A673 (cell line): ENCODE data around the gene ADCY5. TPM values are rescaled to one million over a fixed set of nuclear protein-coding genes. Genes with fewer than 3 reads are reported as not detected.

Source experiments
- BruUV-seq: library from RNA; stranded (reverse); fragments of 400-500 nt; replicated peaks from 2 replicates; lab custom pipeline; 2021; lab: Mats Ljungman, UMichigan
- CTCF ChIA-PET: fragments of 300-600 bp; sonication (Branson Sonifier 250); formaldehyde crosslinking; loops from one replicate; lab custom pipeline; 2022; ENCODE audit warnings: antibody characterized with exemption; lab: Charles Lee
- POLR2A ChIA-PET: fragments of 300-600 bp; sonication (Branson Sonifier 250); formaldehyde crosslinking; loops from one replicate; lab custom pipeline; 2022; ENCODE audit warnings: antibody characterized with exemption; ENCODE audit not compliant: low non-redundant PET; lab: Charles Lee
- DNase-seq: peaks from one replicate; pipeline ENCODE4 v3.0.0-alpha.2; 2015; ENCODE audit warnings: low spot score
- H3K27ac ChIP-seq: fragments of 200-600 bp; sonication (generic); 2 replicates; pipeline ENCODE4 v1.5.1; 2016; ENCODE audit warnings: mixed run types, low read depth, mild to moderate bottlenecking, mixed read lengths, antibody characterized with exemption, low read length; ENCODE audit not compliant: poor library complexity, severe bottlenecking
- H3K27me3 ChIP-seq: fragments of 200-600 bp; sonication (generic); replicated peaks from 2 replicates; pipeline ENCODE4 v1.6.1; 2017; ENCODE audit warnings: mixed run types, low read depth, mild to moderate bottlenecking, mixed read lengths, antibody characterized with exemption, low read length; ENCODE audit not compliant: insufficient read depth, poor library complexity
- H3K36me3 ChIP-seq: fragments of 200-600 bp; sonication (generic); 2 replicates; pipeline ENCODE4 v1.6.1; 2016; ENCODE audit warnings: mixed run types, mild to moderate bottlenecking, mixed read lengths, antibody characterized with exemption, low read length; ENCODE audit not compliant: insufficient read depth, poor library complexity, severe bottlenecking
- H3K4me1 ChIP-seq: fragments of 200-600 bp; sonication (generic); 2 replicates; pipeline ENCODE4 v1.6.1; 2017; ENCODE audit warnings: mixed run types, mild to moderate bottlenecking, mixed read lengths, antibody characterized with exemption, low read length; ENCODE audit not compliant: insufficient read depth, poor library complexity, severe bottlenecking
- H3K4me3 ChIP-seq: fragments of 200-600 bp; sonication (generic); 2 replicates; pipeline ENCODE4 v1.5.1; 2016; ENCODE audit warnings: low read depth, mixed run types, mild to moderate bottlenecking, mixed read lengths, low read length; ENCODE audit not compliant: poor library complexity, severe bottlenecking
- H3K9me3 ChIP-seq: fragments of 200-600 bp; sonication (generic); 2 replicates; pipeline ENCODE4 v1.6.1; 2016; ENCODE audit warnings: mixed run types, low read depth, mild to moderate bottlenecking, mixed read lengths, antibody characterized with exemption, low read length; ENCODE audit not compliant: poor library complexity, severe bottlenecking
- EZH2 ChIP-seq: fragments of 200-600 bp; sonication (generic); IDR thresholded peaks from 2 replicates; pipeline ENCODE4 v1.6.1; 2017; ENCODE audit warnings: borderline replicate concordance, low read depth, mild to moderate bottlenecking, mixed read lengths, antibody characterized with exemption, low read length; ENCODE audit not compliant: poor library complexity, severe bottlenecking
- intact Hi-C: fragments of 100-400 bp; cut with micrococcal nuclease; formaldehyde crosslinking; loops from one replicate; pipeline ENCODE4 v1.10.0; 2022; ENCODE audit not compliant: unreplicated experiment
- total RNA-seq: library from RNA; stranded (reverse); gene quantifications from 2 replicates; pipeline ENCODE4 v1.2.3, GENCODE V29; 2021
- TF ChIP-seq, protein P1 (sequence below): fragments of 300-800, 200-600 bp; sonication (generic); conservative IDR thresholded peaks from 2 replicates; pipeline ENCODE4 v1.5.1; 2017; ENCODE audit warnings: low read depth, mild to moderate bottlenecking, antibody characterized with exemption, low read length, moderate library complexity, mixed read lengths

The ADCY5 gene
- total RNA-seq, 1 experiment from 2014 or later: 0.21 TPM

DNA sequence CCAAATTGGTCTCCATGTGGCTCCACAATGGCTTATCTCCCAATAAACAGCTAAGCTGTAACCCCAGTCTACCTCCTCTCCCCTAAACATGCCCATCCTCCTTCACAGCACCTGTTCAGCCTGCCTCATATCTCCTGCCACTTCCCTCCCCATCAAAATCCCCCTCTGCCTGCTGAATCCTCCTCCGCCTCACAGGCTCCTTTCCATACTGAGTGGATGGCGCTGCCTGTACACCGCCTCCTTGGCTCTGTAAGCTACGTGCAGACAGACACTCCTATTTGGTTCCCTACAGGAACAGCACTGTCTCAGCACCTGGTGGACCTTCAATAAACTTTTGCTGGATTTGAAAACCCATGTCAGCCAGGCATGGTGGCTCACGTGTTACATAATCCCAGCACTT, 53.7 kb downstream of the ADCY5 start:
- intact Hi-C loops: no loop called here
- CTCF ChIA-PET: no interaction called here
- Histone ChIP-seq H3K27ac (no peak overlapping the region), H3K27me3 (peaks cover 26% of the 10 kb centered on the region), H3K4me3 (no peak overlapping the region), H3K4me1 (no peaks in the 10 kb centered on the region), H3K9me3 (no peaks in the 10 kb centered on the region), H3K36me3 (no peaks in the 10 kb centered on the region)
- TF ChIP-seq, protein P1, sequence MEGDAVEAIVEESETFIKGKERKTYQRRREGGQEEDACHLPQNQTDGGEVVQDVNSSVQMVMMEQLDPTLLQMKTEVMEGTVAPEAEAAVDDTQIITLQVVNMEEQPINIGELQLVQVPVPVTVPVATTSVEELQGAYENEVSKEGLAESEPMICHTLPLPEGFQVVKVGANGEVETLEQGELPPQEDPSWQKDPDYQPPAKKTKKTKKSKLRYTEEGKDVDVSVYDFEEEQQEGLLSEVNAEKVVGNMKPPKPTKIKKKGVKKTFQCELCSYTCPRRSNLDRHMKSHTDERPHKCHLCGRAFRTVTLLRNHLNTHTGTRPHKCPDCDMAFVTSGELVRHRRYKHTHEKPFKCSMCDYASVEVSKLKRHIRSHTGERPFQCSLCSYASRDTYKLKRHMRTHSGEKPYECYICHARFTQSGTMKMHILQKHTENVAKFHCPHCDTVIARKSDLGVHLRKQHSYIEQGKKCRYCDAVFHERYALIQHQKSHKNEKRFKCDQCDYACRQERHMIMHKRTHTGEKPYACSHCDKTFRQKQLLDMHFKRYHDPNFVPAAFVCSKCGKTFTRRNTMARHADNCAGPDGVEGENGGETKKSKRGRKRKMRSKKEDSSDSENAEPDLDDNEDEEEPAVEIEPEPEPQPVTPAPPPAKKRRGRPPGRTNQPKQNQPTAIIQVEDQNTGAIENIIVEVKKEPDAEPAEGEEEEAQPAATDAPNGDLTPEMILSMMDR: no peak
- no peak for DNase-seq
- no TSS peak for BruUV-seq
- POLR2A ChIA-PET: no interaction called here

DNA sequence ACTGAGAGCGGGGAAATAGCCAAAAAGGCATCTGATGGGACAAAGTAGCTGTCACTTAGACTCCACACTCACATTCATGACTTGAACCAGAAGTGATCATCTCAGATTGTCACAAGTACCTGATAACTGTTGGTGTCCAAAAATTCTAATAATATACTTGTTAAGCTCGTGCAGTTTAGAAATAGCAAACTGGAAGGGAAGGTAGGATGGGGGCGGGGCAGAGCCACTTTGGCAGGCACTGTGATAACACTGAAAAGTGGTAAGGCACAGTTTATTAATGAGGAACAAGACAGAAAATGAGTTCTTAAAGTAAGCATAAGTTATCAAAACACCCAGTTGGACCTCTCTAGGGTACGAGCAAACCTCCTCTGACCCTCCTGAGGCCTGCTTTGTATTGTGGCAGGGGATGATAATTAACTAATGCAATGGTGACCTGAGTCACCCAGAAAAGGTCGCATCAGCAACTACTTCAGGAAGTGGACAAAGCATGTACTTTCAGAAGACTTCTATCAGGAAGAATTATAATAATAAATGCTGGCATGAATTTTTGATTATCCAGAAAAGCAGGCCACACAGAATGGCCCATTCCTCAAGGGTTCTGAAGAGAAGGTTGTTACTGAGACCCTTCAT, 54.4 kb downstream of the ADCY5 start:
- ChIA-PET POLR2A (no interaction called here), CTCF (no interaction called here)
- Histone ChIP-seq H3K4me1 (no peaks in the 10 kb centered on the region), H3K36me3 (no peaks in the 10 kb centered on the region), H3K9me3 (no peaks in the 10 kb centered on the region), H3K4me3 (no peak overlapping the region), H3K27ac (no peak overlapping the region), H3K27me3 (peaks cover 19% of the 10 kb centered on the region)
- TF ChIP-seq, protein P1: no peak
- no peak for TF ChIP-seq EZH2
- intact Hi-C loops: no loop called here
- no TSS peak for BruUV-seq
- no peak for DNase-seq

DNA sequence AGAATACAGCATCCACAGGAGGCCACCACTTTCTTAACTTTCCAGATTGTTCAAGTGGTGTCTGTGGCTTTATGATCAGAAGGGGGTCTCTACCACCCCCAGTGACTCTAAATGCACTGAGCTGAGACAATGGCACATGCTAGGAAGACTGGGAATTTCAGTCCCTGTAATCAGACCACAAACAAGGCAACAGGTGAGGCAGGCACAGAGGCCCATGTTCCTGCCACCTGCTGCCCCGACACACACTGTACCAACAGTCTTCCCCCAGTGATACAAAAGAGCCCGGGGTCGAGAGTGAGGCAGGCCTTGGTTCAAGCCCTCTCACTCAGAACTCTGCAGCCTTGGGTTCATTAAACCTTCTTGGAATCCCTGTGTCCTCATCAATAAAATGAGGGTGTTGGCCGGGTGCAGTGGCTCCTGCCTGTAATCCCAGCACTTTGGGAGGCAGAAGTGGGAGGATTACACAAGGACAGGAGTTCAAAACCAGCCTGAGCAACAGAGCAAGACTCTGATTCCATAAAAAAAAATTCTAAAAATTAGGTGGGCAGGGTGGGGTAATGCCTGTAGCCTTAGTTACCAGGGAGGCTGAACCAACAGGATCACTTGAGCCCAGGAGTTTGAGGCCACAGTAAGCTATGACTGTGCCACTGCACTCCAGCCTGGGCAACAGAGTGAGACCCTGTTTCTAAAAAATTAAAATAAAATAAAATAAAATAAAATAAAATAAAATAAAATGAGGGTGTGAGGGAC, 55.8 kb downstream of the ADCY5 start:
- H3K9me3 ChIP-seq: no peaks in the 10 kb centered on the region
- H3K36me3 ChIP-seq: no peaks in the 10 kb centered on the region
- H3K27ac ChIP-seq: no peak overlapping the region
- POLR2A ChIA-PET: no interaction called here
- no peak for DNase-seq
- intact Hi-C loops: no loop called here
- CTCF ChIA-PET: no interaction called here
- no peak for TF ChIP-seq EZH2
- TF ChIP-seq, protein P1: no peak
- no peak overlapping the region for H3K4me3 ChIP-seq
- no TSS peak for BruUV-seq
- peaks cover 9% of the 10 kb centered on the region for H3K27me3 ChIP-seq
- H3K4me1 ChIP-seq: no peaks in the 10 kb centered on the region
